Suprapubic skin (tissue), 4 donors: Measurements from ENCODE around the gene F2. TPM values are rescaled to one million over a fixed set of nuclear protein-coding genes. Genes with fewer than 3 reads are reported as not detected.

ENCODE experiments used
- DNase-seq, 2 donors: peaks; one replicate each; pipeline ENCODE4 v3.0.0-alpha.2; 2019; ENCODE audit warnings: low spot score in 2 of 2
- H3K27ac ChIP-seq: fragments of 200-600 bp; sonication (generic); one replicate; pipeline ENCODE4 v1.5.1; 2019
- H3K27me3 ChIP-seq: fragments of 200-600 bp; sonication (generic); one replicate; pipeline ENCODE4 v1.5.1; 2019
- H3K36me3 ChIP-seq: fragments of 200-600 bp; sonication (generic); one replicate; pipeline ENCODE4 v1.5.1; 2019
- H3K4me1 ChIP-seq: fragments of 200-600 bp; sonication (generic); one replicate; pipeline ENCODE4 v1.5.1; 2019
- H3K4me3 ChIP-seq: fragments of 200-600 bp; sonication (generic); one replicate; pipeline ENCODE4 v1.5.1; 2019; ENCODE audit warnings: mild to moderate bottlenecking
- H3K9me3 ChIP-seq: fragments of 200-600 bp; sonication (generic); one replicate; pipeline ENCODE4 v1.5.1; 2019
- CTCF ChIP-seq, 2 donors: fragments of 200-600 bp in 1 of 2; fragments of 450-650 bp in 1 of 2; sonication (generic) in 1 of 2; IDR thresholded peaks; one replicate each; pipeline ENCODE4 v1.5.1; 2016 to 2019; ENCODE audit warnings: antibody characterized with exemption in 2 of 2, mild to moderate bottlenecking in 1 of 2, moderate library complexity in 1 of 2
- EP300 ChIP-seq: sonication (generic); formaldehyde crosslinking; IDR thresholded peaks from one replicate; pipeline ENCODE4 v1.6.1; 2017; ENCODE audit warnings: antibody characterized with exemption
- POLR2A ChIP-seq, 2 donors: fragments of 450-650 bp; IDR thresholded peaks; one replicate each; pipeline ENCODE4 v1.6.1; 2017; ENCODE audit warnings: antibody characterized with exemption in 2 of 2, mild to moderate bottlenecking in 2 of 2, moderate library complexity in 2 of 2
- POLR2AphosphoS5 ChIP-seq, 3 donors: sonication (generic); formaldehyde crosslinking; IDR thresholded peaks; one replicate each; pipeline ENCODE4 v1.6.1; 2017; ENCODE audit warnings: antibody characterized with exemption in 3 of 3
- WGBS: methylation state at CpG from one replicate; pipeline ENCODE4 v1.1.5; 2018; 5-methylcytosine and 5-hydroxymethylcytosine counted together
- total RNA-seq, 4 donors: library from RNA; depleted of rRNA; stranded (reverse); fragments of >200 nt; gene quantifications; one replicate each; pipeline ENCODE4 v1.1.0, GENCODE V29; 2016

F2 gene
- total RNA-seq, 4 donors from 2014 or later, result 1.6 TPM; not detected in 3

GRCh38 chr11:46674463-46675287 lies 44.3 kb upstream of the F2 start:
- H3K27ac ChIP-seq, result peak overlapping the region; percentile 87
- WGBS, result 25% methylated on average over 10 of the region's 12 CpGs
- H3K4me3 ChIP-seq, result no peak overlapping the region
- H3K27me3 ChIP-seq, result no peaks in the 10 kb centered on the region
- no peak for TF ChIP-seq EP300
- no peak for TF ChIP-seq CTCF (IDR thresholded peaks at IDR 0.05)
- TF ChIP-seq POLR2AphosphoS5 (IDR thresholded peaks at IDR 0.05), result no peak
- no peak for TF ChIP-seq POLR2A (IDR thresholded peaks at IDR 0.05)
- peaks cover 76% of the 10 kb centered on the region for H3K36me3 ChIP-seq
- H3K4me1 ChIP-seq, result peaks cover 41% of the 10 kb centered on the region
- peak in 1 of 2 donors; percentile 53 for DNase-seq
- H3K9me3 ChIP-seq, result no peaks in the 10 kb centered on the region

DNA sequence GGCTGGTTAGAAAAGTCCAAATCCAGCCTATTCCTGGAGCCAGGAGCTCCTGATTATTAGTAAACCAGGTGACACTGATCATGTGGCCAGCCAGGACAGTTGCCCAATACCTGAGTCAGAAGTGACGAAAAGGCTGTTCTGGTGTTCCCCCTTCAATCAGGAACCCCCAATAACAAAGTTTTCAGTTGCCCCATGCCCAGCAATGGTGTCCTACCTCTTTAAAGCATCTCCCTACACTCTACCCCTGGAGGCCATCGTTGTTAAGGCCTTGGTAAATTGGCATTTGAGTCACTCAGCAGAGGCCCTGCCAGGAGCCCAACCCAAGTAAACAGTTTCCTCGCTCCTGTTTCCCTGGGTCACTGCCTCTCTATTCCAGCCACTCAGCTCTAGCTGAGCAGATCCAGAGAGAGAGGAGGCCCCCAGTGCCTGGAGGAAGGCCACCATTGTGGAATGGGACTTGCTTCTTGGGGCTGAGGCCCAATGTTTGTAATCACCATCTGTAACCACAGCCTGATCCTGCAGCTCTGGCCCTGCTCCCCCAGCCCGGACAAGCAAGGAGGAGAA lies 43.6 kb upstream of the F2 start:
- H3K4me1 ChIP-seq, result peaks cover 41% of the 10 kb centered on the region
- TF ChIP-seq CTCF (IDR thresholded peaks at IDR 0.05) (no peak), POLR2A (IDR thresholded peaks at IDR 0.05) (peak in 1 of 2 donors; percentile 4), POLR2AphosphoS5 (IDR thresholded peaks at IDR 0.05) (peak in 1 of 3 donors; percentile 28), EP300 (no peak)

DNA sequence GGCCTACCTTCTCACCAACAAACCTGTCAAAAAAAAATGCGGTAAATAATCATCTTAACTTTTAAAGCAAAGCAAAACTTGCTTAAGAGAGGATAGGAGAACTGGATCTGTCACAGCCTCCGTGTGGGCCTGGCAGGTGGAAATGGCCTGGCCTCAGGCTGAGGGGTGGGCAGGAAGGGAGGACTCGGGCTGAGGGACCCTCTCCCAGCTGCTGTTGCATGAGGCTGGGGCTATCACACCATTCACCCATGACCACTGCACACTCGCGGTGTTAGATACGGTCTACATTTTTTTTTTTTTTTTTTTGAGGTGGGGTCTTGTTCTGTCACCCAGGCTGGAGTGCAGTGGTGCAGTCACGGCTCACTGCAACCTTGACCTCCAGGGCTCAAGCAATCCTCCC lies 43.1 kb upstream of the F2 start:
- Histone ChIP-seq H3K4me3 (no peak overlapping the region), H3K4me1 (peaks cover 41% of the 10 kb centered on the region), H3K27me3 (no peaks in the 10 kb centered on the region), H3K27ac (peak overlapping the region; percentile 87), H3K36me3 (peaks cover 76% of the 10 kb centered on the region), H3K9me3 (no peaks in the 10 kb centered on the region)
- TF ChIP-seq EP300 (no peak), POLR2AphosphoS5 (IDR thresholded peaks at IDR 0.05) (no peak), POLR2A (IDR thresholded peaks at IDR 0.05) (no peak), CTCF (IDR thresholded peaks at IDR 0.05) (no peak)
- 67% methylated on average over 7 of the region's 7 CpGs for WGBS
- no peak for DNase-seq

More for the DNA sequence above, 43.6 kb upstream of the F2 start:
- Histone ChIP-seq H3K27ac (peak overlapping the region; percentile 87), H3K36me3 (peaks cover 76% of the 10 kb centered on the region), H3K4me3 (no peak overlapping the region), H3K9me3 (no peaks in the 10 kb centered on the region), H3K27me3 (no peaks in the 10 kb centered on the region)
- 25% methylated on average over 4 of the region's 4 CpGs for WGBS
- DNase-seq, result peak in 1 of 2 donors; percentile 78

- peak overlapping the region; percentile 87 for H3K27ac ChIP-seq
- H3K36me3 ChIP-seq, result peaks cover 78% of the 10 kb centered on the region
- no peaks in the 10 kb centered on the region for H3K9me3 ChIP-seq
- TF ChIP-seq EP300 (no peak), POLR2A (IDR thresholded peaks at IDR 0.05) (no peak), CTCF (IDR thresholded peaks at IDR 0.05) (no peak), POLR2AphosphoS5 (IDR thresholded peaks at IDR 0.05) (no peak)
- DNase-seq, result no peak
- no peak overlapping the region for H3K4me3 ChIP-seq
- 73% methylated on average over 15 of the region's 15 CpGs for WGBS
- H3K4me1 ChIP-seq, result peaks cover 41% of the 10 kb centered on the region
- no peaks in the 10 kb centered on the region for H3K27me3 ChIP-seq
Observed at GRCh38 chr11:46676436-46677158, 42.4 kb upstream of the F2 start.

DNA sequence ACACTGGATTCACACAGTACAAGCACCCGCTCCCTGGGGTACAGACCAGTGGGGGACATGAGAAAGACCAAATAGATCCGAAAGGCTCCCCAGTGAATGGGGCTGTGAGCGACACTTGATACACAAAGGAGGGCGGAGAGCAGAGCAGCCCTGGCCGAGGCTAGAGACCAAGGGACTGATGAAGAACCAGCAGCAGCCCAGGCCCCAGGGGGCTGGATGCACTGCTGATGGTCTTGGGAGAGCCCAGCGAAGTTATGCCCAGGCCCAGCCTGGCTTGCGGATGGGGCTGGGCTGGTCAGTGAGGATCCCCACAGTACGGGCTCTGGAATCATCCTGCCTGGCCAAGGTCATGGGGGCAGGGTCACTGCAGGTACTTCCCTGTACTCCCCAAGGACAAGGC lies 41.8 kb upstream of the F2 start:
- TF ChIP-seq CTCF (IDR thresholded peaks at IDR 0.05) (no peak), POLR2A (IDR thresholded peaks at IDR 0.05) (no peak), EP300 (no peak), POLR2AphosphoS5 (IDR thresholded peaks at IDR 0.05) (no peak)
- no peaks in the 10 kb centered on the region for H3K9me3 ChIP-seq
- 88% methylated on average over 8 of the region's 8 CpGs for WGBS
- peaks cover 41% of the 10 kb centered on the region for H3K4me1 ChIP-seq
- H3K27me3 ChIP-seq, result no peaks in the 10 kb centered on the region
- H3K4me3 ChIP-seq, result no peak overlapping the region
- no peak for DNase-seq
- peaks cover 78% of the 10 kb centered on the region for H3K36me3 ChIP-seq
- peak overlapping the region; percentile 87 for H3K27ac ChIP-seq
